Vagina (tissue), 2 donors: ENCODE results near the gene HLA-C.

Experiments used
- POLR2A ChIP-seq, 2 donors: fragments of 450-650 bp; IDR thresholded peaks; one replicate each; pipeline ENCODE4 v1.6.1; 2017; ENCODE audit warnings: antibody characterized with exemption in 2 of 2, mild to moderate bottlenecking in 2 of 2, moderate library complexity in 2 of 2
- POLR2AphosphoS5 ChIP-seq, 2 donors: sonication (generic); formaldehyde crosslinking; IDR thresholded peaks; one replicate each; pipeline ENCODE4 v1.9.0; 2017; ENCODE audit warnings: antibody characterized with exemption in 2 of 2, mild to moderate bottlenecking in 2 of 2, low read depth in 1 of 2; ENCODE audit not compliant: insufficient read depth in 1 of 2

DNA sequence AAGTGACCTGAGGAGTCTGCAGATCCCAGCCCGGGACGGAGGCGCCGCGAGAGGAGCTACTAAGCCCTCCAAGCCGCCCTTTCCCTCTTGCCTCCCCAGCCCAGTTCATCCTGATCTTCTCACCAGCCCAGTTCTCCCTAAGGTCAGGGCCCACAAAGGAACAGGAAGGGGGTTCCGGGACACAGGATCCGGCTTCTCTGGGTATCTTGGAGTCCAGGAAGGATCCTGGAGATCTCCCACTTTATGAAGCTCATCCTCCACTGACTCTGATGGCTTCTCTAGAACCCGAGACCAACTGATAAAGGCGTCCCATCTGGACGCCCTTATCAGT, 36.9 kb upstream of the HLA-C start:
- no peak for TF ChIP-seq POLR2AphosphoS5 (IDR thresholded peaks at IDR 0.05; ENCODE audit: insufficient read depth in 1 of 2, low read depth in 1 of 2)
- TF ChIP-seq POLR2A (IDR thresholded peaks at IDR 0.05), result no peak
